ENCODE data around the gene TTC23L.

TTC23L gene

GRCh38 chr5:34802834-34803563 is 36.0 kb upstream of the TTC23L start:
- Histone ChIP-seq H3K9me3 (ENCODE audit: control insufficient read depth, low read length) (no peaks in the 10 kb centered on the region), H3K27ac (no peak overlapping the region), H3K27me3 (ENCODE audit: control insufficient read depth, insufficient read depth, low read length) (no peaks in the 10 kb centered on the region), H3K4me2 (ENCODE audit: low read length) (no peak overlapping the region), H3K9ac (no peak overlapping the region), H3K79me2 (no peaks in the 10 kb centered on the region), H3K4me1 (no peaks in the 10 kb centered on the region), H3K4me3 (ENCODE audit: low read depth, low read length) (no peak overlapping the region), H2AFZ (no peak overlapping the region), H3K36me3 (ENCODE audit: control insufficient read depth, insufficient read depth, low read length) (no peaks in the 10 kb centered on the region)
- TF ChIP-seq CTCF (IDR thresholded peaks at IDR 0.05) = no peak

DNA sequence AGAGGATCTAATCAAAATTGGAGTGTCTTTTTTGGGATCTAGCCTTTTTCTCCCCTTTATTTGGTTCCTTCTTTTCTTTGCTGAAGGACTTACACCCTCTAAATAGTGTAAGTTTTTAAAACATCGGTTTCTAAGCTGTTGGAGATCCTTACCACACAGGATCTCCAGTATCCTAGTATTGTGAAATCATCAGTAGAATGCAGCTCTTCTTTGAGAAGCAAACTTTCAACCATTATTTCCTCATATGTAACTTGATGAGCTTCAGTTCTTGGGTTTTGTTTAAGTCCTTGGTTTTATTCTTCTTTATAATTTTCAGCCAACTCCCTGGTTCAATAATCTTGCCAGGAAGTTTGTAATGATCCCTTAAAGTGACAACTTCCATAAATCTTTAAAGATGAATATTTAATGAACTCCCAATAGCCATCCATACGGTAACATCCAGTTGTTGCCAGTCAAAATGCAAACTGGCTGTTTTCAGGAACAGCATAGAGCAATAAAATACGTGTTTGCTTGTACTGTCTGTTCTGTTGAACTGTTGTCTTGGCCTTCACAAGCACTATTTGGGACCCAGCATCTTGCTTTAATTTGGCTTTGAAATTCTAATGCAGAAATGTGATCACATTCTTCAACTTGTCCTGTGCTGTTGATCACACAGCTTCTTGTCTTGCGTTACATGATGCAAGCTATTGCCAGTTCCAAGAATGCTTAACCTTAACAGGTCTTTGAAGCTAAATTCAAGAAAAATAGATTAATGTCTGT is 34.8 kb upstream of the TTC23L start:
- Histone ChIP-seq H3K9ac (no peak overlapping the region), H3K4me3 (ENCODE audit: low read depth, low read length) (no peak overlapping the region), H3K27ac (no peak overlapping the region), H3K27me3 (ENCODE audit: control insufficient read depth, insufficient read depth, low read length) (no peaks in the 10 kb centered on the region), H3K9me3 (ENCODE audit: control insufficient read depth, low read length) (no peaks in the 10 kb centered on the region), H3K36me3 (ENCODE audit: control insufficient read depth, insufficient read depth, low read length) (no peaks in the 10 kb centered on the region), H3K4me1 (no peaks in the 10 kb centered on the region), H2AFZ (no peak overlapping the region), H3K4me2 (ENCODE audit: low read length) (no peak overlapping the region), H3K79me2 (no peaks in the 10 kb centered on the region)
- no peak for TF ChIP-seq CTCF (IDR thresholded peaks at IDR 0.05)

GRCh38 chr5:34804913-34805312 is 34.1 kb upstream of the TTC23L start:
- no peak overlapping the region for H3K9ac ChIP-seq
- no peaks in the 10 kb centered on the region for H3K4me1 ChIP-seq
- H3K4me3 ChIP-seq (ENCODE audit: low read depth, low read length) = no peak overlapping the region
- no peaks in the 10 kb centered on the region for H3K79me2 ChIP-seq
- H3K36me3 ChIP-seq (ENCODE audit: control insufficient read depth, insufficient read depth, low read length) = no peaks in the 10 kb centered on the region
- no peaks in the 10 kb centered on the region for H3K9me3 ChIP-seq (ENCODE audit: control insufficient read depth, low read length)
- no peak for TF ChIP-seq CTCF (IDR thresholded peaks at IDR 0.05)
- H3K27ac ChIP-seq = no peak overlapping the region
- H3K27me3 ChIP-seq (ENCODE audit: control insufficient read depth, insufficient read depth, low read length) = no peaks in the 10 kb centered on the region
- H3K4me2 ChIP-seq (ENCODE audit: low read length) = no peak overlapping the region
- H2AFZ ChIP-seq = no peak overlapping the region

- H3K9me3 ChIP-seq (ENCODE audit: control insufficient read depth, low read length) = no peaks in the 10 kb centered on the region
- H3K27ac ChIP-seq = no peak overlapping the region
- TF ChIP-seq CTCF (IDR thresholded peaks at IDR 0.05) = no peak
- no peak overlapping the region for H3K9ac ChIP-seq
- H3K4me1 ChIP-seq = no peaks in the 10 kb centered on the region
- no peak overlapping the region for H3K4me2 ChIP-seq (ENCODE audit: low read length)
- no peaks in the 10 kb centered on the region for H3K27me3 ChIP-seq (ENCODE audit: control insufficient read depth, insufficient read depth, low read length)
- no peak overlapping the region for H3K4me3 ChIP-seq (ENCODE audit: low read depth, low read length)
- H3K79me2 ChIP-seq = no peaks in the 10 kb centered on the region
- H3K36me3 ChIP-seq (ENCODE audit: control insufficient read depth, insufficient read depth, low read length) = no peaks in the 10 kb centered on the region
- H2AFZ ChIP-seq = no peak overlapping the region
Measured at GRCh38 chr5:34806532-34806931, 32.4 kb upstream of the TTC23L start.
